Neuronal stem cell (in vitro differentiated cells): ENCODE data around the gene NAALADL2.

Experiments used
- DNase-seq: peaks from one replicate; pipeline ENCODE4 v3.0.0-alpha.2; 2013; ENCODE audit warnings: low spot score
- H2AFZ ChIP-seq: one replicate; pipeline ENCODE4 v1.6.1; 2013; ENCODE audit warnings: mild to moderate bottlenecking, low read length, inconsistent platforms
- H2AK5ac ChIP-seq: 2 replicates; pipeline ENCODE4 v1.6.1; 2013; ENCODE audit warnings: low read depth, mild to moderate bottlenecking, inconsistent platforms, low read length, moderate library complexity, mixed read lengths
- H2BK120ac ChIP-seq: 2 replicates; pipeline ENCODE4 v1.6.1; 2013; ENCODE audit warnings: low read depth, mild to moderate bottlenecking, inconsistent platforms, low read length, moderate library complexity, mixed read lengths
- H2BK12ac ChIP-seq: one replicate; pipeline ENCODE4 v1.6.1; 2013; ENCODE audit warnings: low read length, inconsistent platforms
- H2BK15ac ChIP-seq: 2 replicates; pipeline ENCODE4 v1.6.1; 2013; ENCODE audit warnings: mild to moderate bottlenecking, low read length, inconsistent platforms, mixed read lengths
- H2BK5ac ChIP-seq: one replicate; pipeline ENCODE4 v1.6.1; 2013; ENCODE audit warnings: inconsistent platforms, mild to moderate bottlenecking, low read length, moderate library complexity
- H3K14ac ChIP-seq: one replicate; pipeline ENCODE4 v1.6.1; 2013; ENCODE audit warnings: low read length, inconsistent platforms
- H3K18ac ChIP-seq: 2 replicates; pipeline ENCODE4 v1.6.1; 2013; ENCODE audit warnings: low read length, inconsistent platforms
- H3K23ac ChIP-seq: 2 replicates; pipeline ENCODE4 v1.6.1; 2013; ENCODE audit warnings: low read depth, mild to moderate bottlenecking, mixed read lengths, low read length, inconsistent platforms; ENCODE audit not compliant: poor library complexity
- H3K27ac ChIP-seq: replicated peaks from 3 replicates; pipeline ENCODE4 v1.5.1; 2013; ENCODE audit warnings: low read length, inconsistent platforms
- H3K27me3 ChIP-seq, 3 experiments: 2 replicates each; pipeline ENCODE4 v1.6.1; 2013; ENCODE audit warnings: low read length in 3 of 3, mild to moderate bottlenecking in 2 of 3, inconsistent platforms in 1 of 3, low read depth in 1 of 3, mixed read lengths in 1 of 3, moderate library complexity in 1 of 3; ENCODE audit not compliant: control insufficient read depth in 3 of 3, insufficient read depth in 3 of 3
- H3K36me3 ChIP-seq, 2 donors: replicated peaks in 1 of 2; 2 replicates each; pipeline ENCODE4 v1.6.1; 2013; ENCODE audit warnings: low read length in 2 of 2; ENCODE audit not compliant: control insufficient read depth in 2 of 2, insufficient read depth in 2 of 2
- H3K4ac ChIP-seq: 2 replicates; pipeline ENCODE4 v1.6.1; 2013; ENCODE audit warnings: inconsistent platforms, mild to moderate bottlenecking, low read length, moderate library complexity
- H3K4me1 ChIP-seq, 2 donors: 1 replicate in 1 of 2; 2 replicates in 1 of 2; pipeline ENCODE4 v1.6.1; 2013; ENCODE audit warnings: low read length in 2 of 2, low read depth in 1 of 2; ENCODE audit not compliant: control insufficient read depth in 2 of 2, insufficient read depth in 1 of 2
- H3K4me2 ChIP-seq: one replicate; pipeline ENCODE4 v1.6.1; 2013; ENCODE audit warnings: mild to moderate bottlenecking, low read length, inconsistent platforms; ENCODE audit not compliant: insufficient read depth, poor library complexity, severe bottlenecking
- H3K4me3 ChIP-seq, 2 donors: 2 replicates each; pipeline ENCODE4 v1.5.1; 2013; ENCODE audit warnings: low read length in 2 of 2, mild to moderate bottlenecking in 2 of 2, inconsistent platforms in 1 of 2, moderate library complexity in 1 of 2
- H3K79me1 ChIP-seq: one replicate; pipeline ENCODE4 v1.6.1; 2013; ENCODE audit warnings: low read depth, mild to moderate bottlenecking, inconsistent platforms, low read length, moderate library complexity
- H3K9ac ChIP-seq: one replicate; pipeline ENCODE4 v1.6.1; 2013; ENCODE audit warnings: mild to moderate bottlenecking, low read depth, low read length, inconsistent platforms; ENCODE audit not compliant: poor library complexity
- H3K9me3 ChIP-seq, 2 donors: replicated peaks in 1 of 2; 2 replicates each; pipeline versions ENCODE3 to v1.6.1; 2013; ENCODE audit warnings: low read length in 2 of 2, mild to moderate bottlenecking in 2 of 2, inconsistent platforms in 1 of 2, low read depth in 1 of 2, mixed read lengths in 1 of 2, moderate library complexity in 1 of 2; ENCODE audit not compliant: control insufficient read depth in 2 of 2, insufficient read depth in 1 of 2
- H4K8ac ChIP-seq: one replicate; pipeline ENCODE4 v1.6.1; 2013; ENCODE audit warnings: low read depth, mild to moderate bottlenecking, inconsistent platforms, low read length, moderate library complexity
- H4K91ac ChIP-seq: one replicate; pipeline ENCODE4 v1.6.1; 2013; ENCODE audit warnings: low read length, low read depth, mild to moderate bottlenecking, inconsistent platforms; ENCODE audit not compliant: poor library complexity
- WGBS, 2 donors: extraction: QIAGEN DNeasy Blood & Tissue Kit; methylation state at CpG; one replicate each; pipeline ENCODE4 v1.1.7; 2013; ENCODE audit warnings: missing lambda C conversion rate in 2 of 2, mixed read lengths in 1 of 2; ENCODE audit not compliant: insufficient read length in 2 of 2, insufficient replicate concordance in 1 of 2; ENCODE audit errors: extremely low coverage in 2 of 2; 5-methylcytosine and 5-hydroxymethylcytosine counted together

NAALADL2 gene

GRCh38 chr3:175342196-175342595 lies 483.1 kb downstream of the NAALADL2 start:
- no peak for DNase-seq
- WGBS, 2 donors = no CpG with 5 or more reads among the region's 3 CpGs

GRCh38 chr3:175343946-175344345 lies 484.8 kb downstream of the NAALADL2 start:
- Histone ChIP-seq H3K4ac (no peak overlapping the region), H2BK120ac (no peak overlapping the region), H3K23ac (no peak overlapping the region), H4K91ac (no peak overlapping the region), H4K8ac (no peak overlapping the region), H3K36me3 (no peaks in the 10 kb centered on the region), H3K9me3 (no peaks in the 10 kb centered on the region), H3K27ac (no peak overlapping the region), H2BK15ac (no peak overlapping the region), H2BK12ac (no peak overlapping the region), H3K18ac (no peak overlapping the region), H3K4me1 (no peaks in the 10 kb centered on the region), H2BK5ac (no peak overlapping the region), H3K9ac (no peak overlapping the region), H2AK5ac (no peak overlapping the region), H3K79me1 (no peaks in the 10 kb centered on the region), H3K14ac (no peak overlapping the region), H3K4me2 (no peak overlapping the region), H3K27me3 (no peaks in the 10 kb centered on the region), H3K4me3 (no peak overlapping the region), H2AFZ (no peak overlapping the region)
- whole genome bisulfite sequencing, 2 donors = no CpG with 5 or more reads among the region's 3 CpGs
- no peak for DNase-seq

More at GRCh38 chr3:175342196-175342595, 483.1 kb downstream of the NAALADL2 start:
- Histone ChIP-seq H2BK120ac (no peak overlapping the region), H3K14ac (no peak overlapping the region), H2BK5ac (no peak overlapping the region), H2AFZ (no peak overlapping the region), H2BK15ac (no peak overlapping the region), H4K91ac (no peak overlapping the region), H2AK5ac (no peak overlapping the region), H3K4ac (no peak overlapping the region), H3K9me3 (no peaks in the 10 kb centered on the region), H3K27me3 (no peaks in the 10 kb centered on the region), H3K4me1 (peaks cover 0 to 3% of the 10 kb centered on the region in 2 donors), H2BK12ac (no peak overlapping the region), H3K4me3 (no peak overlapping the region), H3K27ac (no peak overlapping the region), H3K18ac (no peak overlapping the region), H4K8ac (no peak overlapping the region), H3K4me2 (no peak overlapping the region), H3K79me1 (no peaks in the 10 kb centered on the region), H3K23ac (no peak overlapping the region), H3K9ac (no peak overlapping the region), H3K36me3 (no peaks in the 10 kb centered on the region)

DNA sequence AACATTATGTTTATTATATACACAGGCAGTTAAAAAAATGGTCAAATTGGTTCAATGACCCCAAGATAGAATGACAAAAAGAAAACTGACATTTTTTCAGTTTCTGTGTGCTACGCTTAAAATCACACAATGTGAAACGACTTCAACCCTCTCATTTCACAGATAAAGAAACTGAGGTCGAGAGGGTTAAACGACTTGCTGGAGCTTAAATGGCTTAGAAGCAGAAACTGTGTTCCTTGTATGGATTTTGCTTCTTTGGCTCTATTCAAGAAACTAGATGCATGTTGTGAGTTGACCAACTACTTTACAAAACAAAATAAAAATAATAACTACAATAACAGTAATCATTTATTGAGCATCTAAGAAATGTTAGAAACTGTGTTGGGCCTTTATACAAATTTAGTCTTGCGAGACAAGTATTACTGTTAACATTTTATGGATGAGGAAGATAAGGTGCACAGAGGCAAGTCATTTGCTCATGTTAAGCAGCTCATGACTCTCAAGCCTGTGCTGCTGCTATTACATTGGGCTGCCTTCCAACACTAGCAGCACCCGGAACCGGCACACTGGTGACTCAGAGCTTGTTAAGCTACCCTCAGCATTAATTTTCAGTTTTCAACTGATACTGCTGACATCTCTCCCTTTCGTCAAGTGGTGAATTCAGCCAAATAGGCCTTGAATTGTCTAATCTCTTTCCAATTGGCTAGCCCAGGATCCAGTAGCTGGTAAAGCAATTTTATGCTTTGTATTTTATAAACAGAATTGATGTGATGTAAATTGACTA lies 487.6 kb downstream of the NAALADL2 start:
- Histone ChIP-seq H3K4me2 (no peak overlapping the region), H3K36me3 (no peaks in the 10 kb centered on the region), H2BK12ac (no peak overlapping the region), H3K4me1 (no peaks in the 10 kb centered on the region), H3K79me1 (no peaks in the 10 kb centered on the region), H3K14ac (no peak overlapping the region), H3K27ac (no peak overlapping the region), H3K4me3 (no peak overlapping the region), H3K9ac (no peak overlapping the region), H2AFZ (no peak overlapping the region), H4K91ac (no peak overlapping the region), H2BK120ac (no peak overlapping the region), H3K9me3 (no peaks in the 10 kb centered on the region), H4K8ac (no peak overlapping the region), H2BK15ac (no peak overlapping the region), H3K27me3 (no peaks in the 10 kb centered on the region), H3K18ac (no peak overlapping the region), H3K23ac (no peak overlapping the region), H3K4ac (no peak overlapping the region), H2AK5ac (no peak overlapping the region), H2BK5ac (no peak overlapping the region)
- DNase-seq = no peak
- no CpG with 5 or more reads among the region's 8 CpGs for WGBS, 2 donors

DNA sequence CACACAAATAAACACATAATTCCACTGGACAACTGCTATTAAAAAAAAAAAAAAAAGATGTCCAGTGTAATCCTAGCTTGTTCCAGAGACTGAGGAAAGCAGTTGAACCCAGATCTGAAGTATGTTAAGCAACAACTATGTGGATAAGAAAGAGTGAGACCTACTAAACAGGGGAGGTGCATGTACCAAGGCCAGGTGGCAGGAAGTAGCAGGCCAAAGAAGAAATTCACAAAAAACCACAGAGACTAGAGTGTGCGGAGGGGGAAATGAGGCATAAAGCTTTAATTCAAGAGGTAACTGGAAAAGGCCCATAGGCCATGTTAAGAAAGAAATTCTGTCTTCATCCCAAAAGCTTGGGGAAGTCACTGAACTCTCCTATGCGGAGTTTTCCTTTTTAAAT lies 490.0 kb downstream of the NAALADL2 start:
- Histone ChIP-seq H2AFZ (no peak overlapping the region), H3K79me1 (no peaks in the 10 kb centered on the region), H3K4ac (no peak overlapping the region), H2BK12ac (no peak overlapping the region), H3K14ac (no peak overlapping the region), H4K8ac (no peak overlapping the region), H3K9ac (no peak overlapping the region), H3K18ac (no peak overlapping the region), H2BK5ac (no peak overlapping the region), H3K27ac (no peak overlapping the region), H3K36me3 (no peaks in the 10 kb centered on the region), H2AK5ac (no peak overlapping the region), H3K23ac (no peak overlapping the region), H3K9me3 (no peaks in the 10 kb centered on the region), H2BK15ac (no peak overlapping the region), H4K91ac (no peak overlapping the region), H3K4me1 (no peaks in the 10 kb centered on the region), H3K4me2 (no peak overlapping the region), H3K4me3 (no peak overlapping the region), H3K27me3 (no peaks in the 10 kb centered on the region), H2BK120ac (no peak overlapping the region)
- no peak for DNase-seq
- WGBS, 2 donors = no CpG with 5 or more reads among the region's 2 CpGs
